Esophagus squamous epithelium (tissue), 4 donors: Measurements from ENCODE around the gene OR2C3.

Source experiments
- POLR2A ChIP-seq, 4 donors: fragments of 450-650 bp; IDR thresholded peaks; one replicate each; pipeline ENCODE4 v1.6.1; 2017; ENCODE audit warnings: antibody characterized with exemption in 4 of 4, mild to moderate bottlenecking in 4 of 4, moderate library complexity in 3 of 4
- TF ChIP-seq, protein P1 (sequence below), 6 experiments: fragments of 450-650 bp in 4 of 6; fragments of 200-600 bp in 2 of 6; sonication (generic) in 2 of 6; IDR thresholded peaks; one replicate each; pipeline ENCODE4 v1.5.1; 2016 to 2019; ENCODE audit warnings: antibody characterized with exemption in 6 of 6, mild to moderate bottlenecking in 4 of 6, moderate library complexity in 4 of 6

GRCh38 chr1:247557926-247558674, 21.9 kb upstream of the OR2C3 start:
- TF ChIP-seq POLR2A (IDR thresholded peaks at IDR 0.05), result no peak
- TF ChIP-seq, protein P1, sequence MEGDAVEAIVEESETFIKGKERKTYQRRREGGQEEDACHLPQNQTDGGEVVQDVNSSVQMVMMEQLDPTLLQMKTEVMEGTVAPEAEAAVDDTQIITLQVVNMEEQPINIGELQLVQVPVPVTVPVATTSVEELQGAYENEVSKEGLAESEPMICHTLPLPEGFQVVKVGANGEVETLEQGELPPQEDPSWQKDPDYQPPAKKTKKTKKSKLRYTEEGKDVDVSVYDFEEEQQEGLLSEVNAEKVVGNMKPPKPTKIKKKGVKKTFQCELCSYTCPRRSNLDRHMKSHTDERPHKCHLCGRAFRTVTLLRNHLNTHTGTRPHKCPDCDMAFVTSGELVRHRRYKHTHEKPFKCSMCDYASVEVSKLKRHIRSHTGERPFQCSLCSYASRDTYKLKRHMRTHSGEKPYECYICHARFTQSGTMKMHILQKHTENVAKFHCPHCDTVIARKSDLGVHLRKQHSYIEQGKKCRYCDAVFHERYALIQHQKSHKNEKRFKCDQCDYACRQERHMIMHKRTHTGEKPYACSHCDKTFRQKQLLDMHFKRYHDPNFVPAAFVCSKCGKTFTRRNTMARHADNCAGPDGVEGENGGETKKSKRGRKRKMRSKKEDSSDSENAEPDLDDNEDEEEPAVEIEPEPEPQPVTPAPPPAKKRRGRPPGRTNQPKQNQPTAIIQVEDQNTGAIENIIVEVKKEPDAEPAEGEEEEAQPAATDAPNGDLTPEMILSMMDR (IDR thresholded peaks at IDR 0.05), result no peak
